Colonic mucosa (tissue), 4 donors: ENCODE measurements around the gene TSTD2. TPM values are rescaled to one million over a fixed set of nuclear protein-coding genes. Genes with fewer than 3 reads are reported as not detected.

Experiments
- DNase-seq: peaks from one replicate; pipeline ENCODE4 v3.0.0-alpha.2; 2020
- H3K27ac ChIP-seq: fragments of 200-600 bp; one replicate; pipeline ENCODE4 v1.8.0; 2021
- H3K27me3 ChIP-seq: fragments of 200-600 bp; one replicate; pipeline ENCODE4 v1.8.0; 2021
- H3K36me3 ChIP-seq: fragments of 200-600 bp; one replicate; pipeline ENCODE4 v1.8.0; 2021
- H3K4me1 ChIP-seq: fragments of 200-600 bp; one replicate; pipeline ENCODE4 v1.8.0; 2021; ENCODE audit warnings: mild to moderate bottlenecking
- H3K4me3 ChIP-seq: fragments of 200-600 bp; one replicate; pipeline ENCODE4 v1.8.0; 2021
- H3K9ac ChIP-seq, 2 donors: one replicate each; pipeline ENCODE4 v1.7.0; 2013; ENCODE audit warnings: control low read depth in 2 of 2, low read depth in 2 of 2, low read length in 2 of 2
- H3K9me3 ChIP-seq: fragments of 200-600 bp; one replicate; pipeline ENCODE4 v1.8.0; 2021
- intact Hi-C: fragments of 100-400 bp; cut with DNase I; formaldehyde crosslinking; loops from one replicate; pipeline ENCODE4 v1.14.1; 2022
- total RNA-seq, 2 donors: library from RNA; stranded (reverse); fragmentation: NEBNext Ultra II Directional in 1 of 2; extraction: Animal tissue kit (Norgen Biotek cat#: 25700) in 1 of 2; gene quantifications; one replicate each; pipeline ENCODE4 v1.2.1, GENCODE V29; 2021
- TF ChIP-seq, protein P1 (sequence below): fragments of 200-600 bp; IDR thresholded peaks from one replicate; pipeline ENCODE4 v1.8.0; 2022; ENCODE audit warnings: antibody characterized with exemption, mild to moderate bottlenecking
- donor health status: healthy.
- donor health status: DM: no; HTN: no; CAD: no.
- donor health status: DM: no; HTN: no; CAD: no.

TSTD2 gene
- total RNA-seq, 2 donors from 2014 or later, result 14.7 to 17.5 TPM

DNA sequence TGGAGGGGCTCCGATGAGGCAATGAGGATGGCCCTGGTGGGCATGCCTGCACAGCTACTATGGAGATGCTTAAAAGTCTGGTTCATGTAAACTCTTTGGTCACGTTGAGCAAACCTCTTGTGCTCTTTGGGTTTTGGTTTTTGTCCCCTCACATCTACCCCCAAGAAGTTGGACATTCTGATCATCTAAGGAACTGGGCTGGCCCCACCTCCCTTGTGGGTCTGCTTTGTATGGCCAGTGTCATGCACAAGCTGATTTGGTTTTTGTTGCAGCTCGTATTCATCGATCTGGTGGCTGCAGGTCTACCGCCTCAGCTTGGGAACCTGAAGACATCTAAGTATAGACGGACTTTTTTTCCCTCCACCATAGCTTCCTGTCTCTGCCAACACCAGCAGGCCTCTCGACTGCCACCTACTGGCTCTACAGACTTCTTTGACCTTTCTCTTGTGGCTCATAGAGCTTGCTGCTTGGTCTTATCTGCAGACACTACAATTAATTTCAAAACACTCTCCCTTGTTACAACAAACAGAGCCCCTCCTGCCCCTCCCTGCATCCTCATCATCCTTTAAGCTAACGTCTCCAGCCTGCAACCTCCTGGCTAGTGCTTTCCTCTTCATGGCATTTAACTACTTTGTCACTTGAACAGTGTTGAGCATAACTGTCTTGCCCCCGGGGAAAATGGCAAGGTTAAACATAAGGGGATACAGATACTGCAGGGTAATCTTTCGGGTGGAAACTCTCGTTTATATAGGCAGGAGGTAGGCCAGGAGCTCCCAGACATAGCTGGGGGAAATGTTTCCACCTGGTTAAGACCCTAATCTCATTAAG is 34.5 kb downstream of the TSTD2 start:
- Histone ChIP-seq H3K9me3 (no peaks in the 10 kb centered on the region), H3K4me1 (no peaks in the 10 kb centered on the region)
- TF ChIP-seq, protein P1, sequence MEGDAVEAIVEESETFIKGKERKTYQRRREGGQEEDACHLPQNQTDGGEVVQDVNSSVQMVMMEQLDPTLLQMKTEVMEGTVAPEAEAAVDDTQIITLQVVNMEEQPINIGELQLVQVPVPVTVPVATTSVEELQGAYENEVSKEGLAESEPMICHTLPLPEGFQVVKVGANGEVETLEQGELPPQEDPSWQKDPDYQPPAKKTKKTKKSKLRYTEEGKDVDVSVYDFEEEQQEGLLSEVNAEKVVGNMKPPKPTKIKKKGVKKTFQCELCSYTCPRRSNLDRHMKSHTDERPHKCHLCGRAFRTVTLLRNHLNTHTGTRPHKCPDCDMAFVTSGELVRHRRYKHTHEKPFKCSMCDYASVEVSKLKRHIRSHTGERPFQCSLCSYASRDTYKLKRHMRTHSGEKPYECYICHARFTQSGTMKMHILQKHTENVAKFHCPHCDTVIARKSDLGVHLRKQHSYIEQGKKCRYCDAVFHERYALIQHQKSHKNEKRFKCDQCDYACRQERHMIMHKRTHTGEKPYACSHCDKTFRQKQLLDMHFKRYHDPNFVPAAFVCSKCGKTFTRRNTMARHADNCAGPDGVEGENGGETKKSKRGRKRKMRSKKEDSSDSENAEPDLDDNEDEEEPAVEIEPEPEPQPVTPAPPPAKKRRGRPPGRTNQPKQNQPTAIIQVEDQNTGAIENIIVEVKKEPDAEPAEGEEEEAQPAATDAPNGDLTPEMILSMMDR, result peak; percentile 76

DNA sequence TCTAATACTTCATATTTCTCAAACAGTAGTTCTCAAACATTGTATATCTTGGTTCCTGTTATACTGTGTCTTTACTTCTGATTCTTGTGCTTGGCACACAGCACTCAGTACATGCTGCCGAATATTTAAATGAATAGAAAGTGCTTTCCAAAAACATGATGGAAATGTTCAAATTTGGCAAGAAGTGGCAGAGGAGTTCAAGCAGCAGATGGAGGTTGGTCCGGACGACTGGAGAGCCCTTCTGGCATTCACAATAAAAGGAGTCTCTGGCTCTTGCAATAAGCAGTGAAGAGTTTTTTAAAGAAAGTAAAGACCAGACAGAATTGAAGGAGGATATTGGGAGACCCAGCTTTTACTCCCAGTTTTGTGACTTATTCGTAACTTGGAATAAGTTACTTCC is 36.3 kb downstream of the TSTD2 start:
- Histone ChIP-seq H3K36me3 (no peaks in the 10 kb centered on the region), H3K27me3 (no peaks in the 10 kb centered on the region), H3K9ac (no peak overlapping the region), H3K4me1 (no peaks in the 10 kb centered on the region), H3K4me3 (no peak overlapping the region), H3K27ac (no peak overlapping the region), H3K9me3 (no peaks in the 10 kb centered on the region)
- intact Hi-C loops, result loop anchor here (5.0 kb wide), 1 partner anchor 130 kb away; no protein-coding TSS in a partner anchor
- TF ChIP-seq, protein P1, result no peak
- DNase-seq, result no peak

More for the DNA sequence above, 34.5 kb downstream of the TSTD2 start:
- H3K9ac ChIP-seq, result no peak overlapping the region
- no peaks in the 10 kb centered on the region for H3K36me3 ChIP-seq
- H3K4me3 ChIP-seq, result no peak overlapping the region
- H3K27ac ChIP-seq, result no peak overlapping the region
- no peaks in the 10 kb centered on the region for H3K27me3 ChIP-seq
- peak; percentile 83 for DNase-seq
- intact Hi-C loops, result loop anchor here (5.0 kb wide), 1 partner anchor 131 kb away; no protein-coding TSS in a partner anchor

DNA sequence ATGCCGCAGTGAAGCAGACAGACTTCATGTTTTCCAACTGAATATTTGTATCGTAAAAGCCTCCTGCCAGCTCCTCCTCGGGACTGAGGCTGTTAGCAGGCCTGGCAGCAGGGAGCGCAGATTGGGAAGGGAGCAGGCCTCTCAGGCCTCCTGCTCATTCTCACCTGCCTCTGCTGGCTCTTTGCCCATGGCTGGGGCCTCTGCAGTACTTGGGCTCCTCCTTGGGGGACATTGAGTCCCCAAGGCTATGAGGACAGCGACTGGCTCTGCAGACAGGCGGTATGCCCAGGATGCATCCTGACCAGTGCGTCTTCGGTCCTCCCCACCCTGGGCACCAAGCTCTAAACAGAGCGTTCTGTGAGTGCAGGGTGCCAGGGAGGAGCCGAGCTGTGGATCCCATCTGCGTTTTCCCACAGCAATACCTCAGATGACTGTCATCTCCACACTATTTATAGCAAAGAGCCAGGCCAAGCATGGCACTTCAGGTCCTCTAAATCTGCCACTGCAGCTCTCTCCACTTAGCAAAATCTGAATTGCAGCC is 38.7 kb downstream of the TSTD2 start:
- H3K4me1 ChIP-seq, result no peaks in the 10 kb centered on the region
- no peaks in the 10 kb centered on the region for H3K27me3 ChIP-seq
- H3K27ac ChIP-seq, result no peak overlapping the region
- no peaks in the 10 kb centered on the region for H3K9me3 ChIP-seq
- H3K4me3 ChIP-seq, result no peak overlapping the region
- DNase-seq, result no peak
- TF ChIP-seq, protein P1, result no peak
- H3K36me3 ChIP-seq, result no peaks in the 10 kb centered on the region
- H3K9ac ChIP-seq, result no peak overlapping the region
- intact Hi-C loops, result no loop called here

DNA sequence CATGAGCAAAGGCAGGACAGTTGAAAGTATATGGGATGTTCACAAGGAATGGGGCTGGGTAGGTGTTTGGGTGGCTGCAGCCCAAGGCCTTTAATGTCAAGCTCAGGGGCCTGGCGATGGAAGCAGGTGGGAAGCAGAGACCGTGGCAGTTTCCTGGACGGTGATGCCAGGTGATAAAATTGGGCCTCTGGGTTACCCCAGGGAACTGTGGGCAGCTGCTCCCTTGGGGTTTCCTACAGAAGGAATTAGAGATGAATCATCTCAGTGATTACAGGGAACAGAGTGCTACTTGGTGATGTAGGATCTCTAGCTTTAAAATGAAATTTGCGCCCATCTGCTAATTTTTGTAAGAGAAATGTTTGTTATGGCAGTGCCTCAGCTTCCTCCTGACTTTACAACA is 39.2 kb downstream of the TSTD2 start:
- no peaks in the 10 kb centered on the region for H3K4me1 ChIP-seq
- no peak overlapping the region for H3K9ac ChIP-seq
- TF ChIP-seq, protein P1, result no peak
- no peaks in the 10 kb centered on the region for H3K27me3 ChIP-seq
- no peaks in the 10 kb centered on the region for H3K9me3 ChIP-seq
- no peaks in the 10 kb centered on the region for H3K36me3 ChIP-seq
- DNase-seq, result no peak
- intact Hi-C loops, result no loop called here
- H3K4me3 ChIP-seq, result no peak overlapping the region
- H3K27ac ChIP-seq, result no peak overlapping the region

DNA sequence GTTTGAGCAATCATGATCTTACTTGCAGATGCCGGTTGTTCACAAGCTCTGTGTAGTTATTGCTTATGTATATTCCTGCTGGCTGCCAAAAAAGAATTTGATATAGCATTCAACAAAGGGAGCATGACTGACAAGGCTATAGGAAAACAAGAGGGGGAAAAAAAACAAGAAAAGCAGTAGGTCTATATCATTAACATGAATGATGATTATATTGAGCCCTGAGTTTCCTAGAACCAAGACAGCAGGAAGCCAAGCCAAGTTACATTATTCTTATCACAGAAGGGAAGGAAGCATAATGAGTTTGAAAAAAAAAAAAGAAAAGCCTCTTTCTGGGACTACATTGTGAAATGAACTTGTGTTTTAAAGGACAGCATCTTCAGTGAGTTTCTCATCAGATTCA is 41.0 kb downstream of the TSTD2 start:
- no peak for DNase-seq
- intact Hi-C loops, result no loop called here
- no peaks in the 10 kb centered on the region for H3K36me3 ChIP-seq

More for the DNA sequence above, 41.0 kb downstream of the TSTD2 start:
- no peaks in the 10 kb centered on the region for H3K4me1 ChIP-seq
- H3K27me3 ChIP-seq, result no peaks in the 10 kb centered on the region
- no peak overlapping the region for H3K27ac ChIP-seq
- H3K9me3 ChIP-seq, result no peaks in the 10 kb centered on the region
- TF ChIP-seq, protein P1, result no peak
- H3K4me3 ChIP-seq, result no peak overlapping the region
- H3K9ac ChIP-seq, result no peak overlapping the region
